Measurements from ENCODE around the gene THAP11. TPM values are rescaled to one million over a fixed set of nuclear protein-coding genes. Genes with fewer than 3 reads are reported as not detected.
A peak's percentile ranks its signal among the peaks of the same experiment; 100 is the strongest.

THAP11 gene
- polyA plus RNA-seq, 6 donors from 2014 or later = 83.6 to 113 (median 105) TPM

DNA sequence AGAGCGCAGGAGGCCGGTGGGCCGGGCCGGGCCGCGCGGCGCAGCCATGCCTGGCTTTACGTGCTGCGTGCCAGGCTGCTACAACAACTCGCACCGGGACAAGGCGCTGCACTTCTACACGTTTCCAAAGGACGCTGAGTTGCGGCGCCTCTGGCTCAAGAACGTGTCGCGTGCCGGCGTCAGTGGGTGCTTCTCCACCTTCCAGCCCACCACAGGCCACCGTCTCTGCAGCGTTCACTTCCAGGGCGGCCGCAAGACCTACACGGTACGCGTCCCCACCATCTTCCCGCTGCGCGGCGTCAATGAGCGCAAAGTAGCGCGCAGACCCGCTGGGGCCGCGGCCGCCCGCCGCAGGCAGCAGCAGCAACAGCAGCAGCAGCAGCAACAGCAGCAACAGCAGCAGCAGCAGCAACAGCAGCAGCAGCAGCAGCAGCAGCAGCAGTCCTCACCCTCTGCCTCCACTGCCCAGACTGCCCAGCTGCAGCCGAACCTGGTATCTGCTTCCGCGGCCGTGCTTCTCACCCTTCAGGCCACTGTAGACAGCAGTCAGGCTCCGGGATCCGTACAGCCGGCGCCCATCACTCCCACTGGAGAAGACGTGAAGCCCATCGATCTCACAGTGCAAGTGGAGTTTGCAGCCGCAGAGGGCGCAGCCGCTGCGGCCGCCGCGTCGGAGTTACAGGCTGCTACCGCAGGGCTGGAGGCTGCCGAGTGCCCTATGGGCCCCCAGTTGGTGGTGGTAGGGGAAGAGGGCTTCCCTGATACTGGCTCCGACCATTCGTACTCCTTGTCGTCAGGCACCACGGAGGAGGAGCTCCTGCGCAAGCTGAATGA lies 606 bp downstream of the THAP11 start:
- H3K4me3 Mint-ChIP-seq = peak overlapping the region; percentile 92 to 97 (median 96)
- DNase-seq (peak; percentile 64), ATAC-seq (ENCODE audit: low read depth in 2 of 2) (peak; percentile 17 to 20)
- peaks cover 38 to 45% (median 44%) of the 10 kb centered on the region in 3 donors for H3K4me1 Mint-ChIP-seq
- H3K36me3 Mint-ChIP-seq = no peaks in the 10 kb centered on the region
- H3K27me3 Mint-ChIP-seq = no peaks in the 10 kb centered on the region
- peak overlapping the region; percentile 70 to 94 (median 90) for H3K27ac Mint-ChIP-seq
- no peaks in the 10 kb centered on the region for H3K9me3 Mint-ChIP-seq

DNA sequence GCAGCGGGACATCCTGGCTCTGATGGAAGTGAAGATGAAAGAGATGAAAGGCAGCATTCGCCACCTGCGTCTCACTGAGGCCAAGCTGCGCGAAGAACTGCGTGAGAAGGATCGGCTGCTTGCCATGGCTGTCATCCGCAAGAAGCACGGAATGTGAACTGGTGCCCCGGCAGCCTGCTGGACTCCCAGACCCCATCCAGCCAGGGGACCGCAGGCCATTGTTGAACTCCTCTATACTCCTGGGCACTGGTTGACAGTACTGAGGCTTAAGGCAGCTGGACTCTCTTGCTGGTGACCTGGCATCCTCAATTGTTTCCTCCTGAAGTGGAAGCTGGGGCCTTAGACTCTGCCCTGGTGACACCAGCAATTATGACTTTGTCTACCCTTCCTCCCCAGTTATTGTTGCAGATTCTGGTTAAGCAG lies 1.2 kb downstream of the THAP11 start:
- DNase-seq = no peak
- no peaks in the 10 kb centered on the region for H3K27me3 Mint-ChIP-seq
- H3K9me3 Mint-ChIP-seq = no peaks in the 10 kb centered on the region
- H3K27ac Mint-ChIP-seq = peak overlapping the region; percentile 70 to 94 (median 90)
- no peak for ATAC-seq (ENCODE audit: low read depth in 2 of 2)
- no peaks in the 10 kb centered on the region for H3K36me3 Mint-ChIP-seq
- H3K4me1 Mint-ChIP-seq = peaks cover 41 to 51% (median 45%) of the 10 kb centered on the region in 3 donors
- peak overlapping the region; percentile 92 to 97 (median 96) for H3K4me3 Mint-ChIP-seq

DNA sequence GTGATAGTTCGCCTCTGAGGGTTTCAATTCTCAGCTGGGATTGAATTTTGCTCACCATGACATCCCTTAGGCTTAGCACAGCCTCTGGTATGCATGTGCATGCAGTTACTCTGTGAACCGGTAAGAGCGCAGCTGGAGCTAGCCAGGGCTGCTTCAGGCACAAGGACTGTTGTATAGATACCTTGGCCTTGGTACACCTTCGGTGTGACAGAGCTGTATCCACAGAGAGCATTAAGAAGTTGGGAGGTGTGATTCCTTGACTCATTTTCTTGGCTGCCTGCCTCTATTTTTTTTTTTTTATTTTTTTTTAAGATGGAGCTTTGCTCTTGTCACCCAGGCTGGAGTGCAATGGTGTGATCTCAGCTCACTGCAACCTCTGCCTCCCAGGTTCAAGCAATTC lies 2.4 kb downstream of the THAP11 start:
- Mint-ChIP-seq H3K4me3 (peak overlapping the region in 6 of 8 donors; percentile 69 to 96 (median 94)), H3K9me3 (no peaks in the 10 kb centered on the region), H3K27ac (no peak overlapping the region), H3K36me3 (no peaks in the 10 kb centered on the region), H3K27me3 (no peaks in the 10 kb centered on the region), H3K4me1 (peaks cover 41 to 57% (median 45%) of the 10 kb centered on the region in 3 donors)
- DNase-seq = no peak
- ATAC-seq (ENCODE audit: low read depth in 2 of 2) = no peak

DNA sequence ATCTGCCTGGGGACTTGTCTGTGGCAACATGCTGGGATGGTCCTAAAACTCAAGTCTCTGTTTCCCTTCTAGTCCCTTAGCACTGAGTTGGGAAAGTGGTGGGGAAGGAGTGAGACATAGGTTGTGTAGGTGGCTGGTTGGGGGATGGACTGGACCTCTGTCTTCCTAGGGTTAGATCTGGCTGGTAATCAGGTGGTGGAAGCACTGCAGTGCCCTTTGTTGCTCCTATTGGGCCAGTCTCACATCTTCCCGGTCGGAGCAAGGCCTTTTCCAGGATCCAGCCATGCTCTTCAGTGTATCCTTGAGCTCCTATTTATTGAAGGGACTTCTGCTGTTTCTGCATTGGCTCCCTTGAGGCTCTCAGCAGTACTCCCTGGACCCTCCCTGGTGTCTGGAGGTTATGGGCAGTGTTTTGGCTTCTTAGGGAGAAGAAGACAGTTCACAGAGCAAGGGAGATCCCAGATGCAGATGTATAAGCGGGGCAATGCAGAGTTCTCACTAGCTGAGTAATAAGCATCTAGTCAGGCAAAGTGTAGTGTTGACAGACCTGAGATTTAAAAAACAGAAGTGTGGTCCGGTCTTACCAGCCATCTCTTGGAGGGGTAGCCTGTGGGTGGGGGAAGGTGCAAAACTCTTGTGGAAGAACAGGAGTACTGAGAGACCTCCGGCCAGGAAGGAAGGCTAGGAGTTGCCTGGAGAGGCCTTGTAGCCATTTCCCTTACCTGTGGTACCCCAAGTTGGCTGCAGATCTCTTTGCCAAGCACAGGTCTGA lies 3.4 kb downstream of the THAP11 start:
- H3K9me3 Mint-ChIP-seq = no peaks in the 10 kb centered on the region
- H3K4me1 Mint-ChIP-seq = peaks cover 44 to 66% (median 45%) of the 10 kb centered on the region in 3 donors
- H3K27me3 Mint-ChIP-seq = no peaks in the 10 kb centered on the region
- no peaks in the 10 kb centered on the region for H3K36me3 Mint-ChIP-seq
- ATAC-seq (ENCODE audit: low read depth in 2 of 2) (no peak), DNase-seq (no peak)
- peak overlapping the region in 5 of 6 donors; percentile 71 to 96 (median 94) for H3K27ac Mint-ChIP-seq
- H3K4me3 Mint-ChIP-seq = peak overlapping the region; percentile 88 to 96 (median 92)

DNA sequence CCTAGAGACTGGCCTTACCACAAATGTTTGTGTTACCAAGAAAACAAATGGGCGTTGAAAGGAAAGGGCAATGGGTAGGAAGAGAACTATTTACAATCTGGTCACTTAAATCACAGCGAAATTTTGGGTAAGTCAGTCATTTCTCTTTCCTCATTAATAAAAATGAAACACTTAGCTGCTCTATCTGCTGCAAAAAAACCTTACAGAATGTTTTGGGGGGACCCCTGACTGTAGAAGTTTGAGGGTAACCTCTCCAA lies 3.9 kb downstream of the THAP11 start:
- peaks cover 44 to 66% (median 45%) of the 10 kb centered on the region in 3 donors for H3K4me1 Mint-ChIP-seq
- no peak for ATAC-seq (ENCODE audit: low read depth in 2 of 2)

DNA sequence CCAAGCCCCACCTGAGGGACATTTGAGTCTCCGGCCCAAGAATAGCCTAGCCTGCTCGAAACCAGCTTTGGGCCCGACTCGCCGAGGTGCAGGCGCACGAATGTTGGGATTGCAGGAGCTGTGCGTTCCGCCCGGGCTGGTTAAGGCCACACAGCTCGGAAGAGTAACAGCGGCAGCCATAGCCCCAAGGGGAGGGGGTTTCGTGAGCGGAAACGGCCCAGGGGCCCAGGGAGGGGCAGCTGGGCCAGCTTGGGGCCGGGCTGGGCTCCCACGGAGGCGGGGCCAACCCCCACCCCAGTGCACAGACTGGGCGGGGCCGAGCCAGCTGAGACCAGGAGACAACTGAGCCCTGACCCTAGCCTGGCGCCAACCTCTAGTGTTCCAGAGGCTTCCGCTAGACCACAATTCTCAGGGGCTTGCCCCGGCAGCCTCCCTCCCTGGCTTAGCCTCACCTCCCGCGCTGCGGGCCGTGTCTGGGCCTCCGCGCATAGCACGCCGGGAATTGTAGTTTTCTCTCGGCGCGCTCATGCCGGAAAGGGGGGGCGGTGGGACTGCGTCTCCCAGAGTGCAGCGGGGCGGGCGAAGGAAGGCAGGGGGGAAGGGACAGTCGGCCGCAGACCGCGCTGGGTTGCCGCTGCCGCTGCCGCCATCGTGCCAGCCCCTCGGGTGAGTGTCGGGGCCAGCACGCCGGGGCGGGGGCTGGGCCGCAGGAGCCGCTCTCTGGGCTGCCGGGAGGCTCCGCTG lies 4.4 kb downstream of the THAP11 start, which contains the start of gene NUTF2:
TSS of gene NUTF2 (plus strand) at position 614 of the 744 bp plus-strand sequence. CDS start 18,198 bp downstream, outside the sequence.
- H3K4me3 Mint-ChIP-seq = peak within 1 kb of the TSS; percentile 88 to 96 (median 92)
- H3K4me1 Mint-ChIP-seq = peaks cover 42 to 63% (median 44%) of the 10 kb centered on the region in 3 donors
- no peaks in the 10 kb centered on the region for H3K27me3 Mint-ChIP-seq
- ATAC-seq (ENCODE audit: low read depth in 2 of 2) = peak; percentile 66 to 68
- no peaks in the 10 kb centered on the region for H3K9me3 Mint-ChIP-seq
- DNase-seq = peak; percentile 97
- peak within 1 kb of the TSS; percentile 78 to 96 (median 94) for H3K27ac Mint-ChIP-seq
- H3K36me3 Mint-ChIP-seq = no peaks in the 10 kb centered on the region

More for the DNA sequence above, 3.9 kb downstream of the THAP11 start:
- H3K27me3 Mint-ChIP-seq = no peaks in the 10 kb centered on the region
- H3K9me3 Mint-ChIP-seq = no peaks in the 10 kb centered on the region
- peak overlapping the region in 5 of 6 donors; percentile 71 to 96 (median 94) for H3K27ac Mint-ChIP-seq
- H3K36me3 Mint-ChIP-seq = no peaks in the 10 kb centered on the region
- peak overlapping the region; percentile 88 to 96 (median 92) for H3K4me3 Mint-ChIP-seq
- no peak for DNase-seq

DNA sequence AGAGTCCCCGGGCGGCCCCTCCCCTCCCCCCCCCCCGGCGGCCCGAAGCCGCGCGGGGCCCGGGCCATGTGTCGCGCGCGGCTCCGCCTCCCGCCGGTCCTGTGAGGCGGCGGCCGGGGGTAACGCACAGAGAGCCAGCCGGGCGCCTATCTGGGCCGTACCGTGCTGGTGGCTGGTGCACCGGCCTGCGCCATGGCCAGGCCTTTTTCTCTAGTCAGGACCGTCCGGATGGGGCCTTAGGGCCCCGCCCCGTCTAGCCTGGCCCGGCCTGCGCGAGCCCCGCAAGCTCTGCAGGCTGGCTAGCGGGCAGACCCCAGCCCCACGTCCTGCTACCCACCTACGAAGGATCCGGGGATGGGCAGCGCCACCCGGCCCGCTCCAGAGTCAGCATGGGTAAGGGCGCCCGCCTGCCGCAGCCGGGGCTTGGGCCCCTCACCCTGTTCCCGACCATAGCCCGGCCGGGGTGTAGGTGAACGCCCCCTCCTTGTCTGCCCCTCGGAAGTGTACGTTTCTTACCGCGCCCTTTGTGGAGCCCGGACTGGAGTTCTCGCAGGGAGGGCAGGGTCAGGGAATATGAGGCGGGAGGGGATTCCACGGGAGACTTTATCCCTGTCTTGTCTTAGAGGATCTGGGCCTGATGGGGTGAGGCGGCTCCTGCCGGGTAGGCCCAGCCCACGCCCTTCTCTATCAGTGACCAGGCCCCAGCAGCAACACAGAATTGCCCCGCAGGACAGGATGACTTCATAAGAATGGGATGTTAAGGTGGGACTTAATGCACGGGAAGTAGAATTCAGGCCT lies 5.1 kb downstream of the THAP11 start, which contains the start of gene CENPT:
TSS of gene CENPT (minus strand) at position 630 of the 798 bp plus-strand sequence. CDS start 13,834 bp downstream, outside the sequence.
- H3K36me3 Mint-ChIP-seq = no peaks in the 10 kb centered on the region
- peak within 1 kb of the TSS; percentile 88 to 96 (median 92) for H3K4me3 Mint-ChIP-seq
- H3K27me3 Mint-ChIP-seq = no peaks in the 10 kb centered on the region
- no peak for DNase-seq
- no peaks in the 10 kb centered on the region for H3K9me3 Mint-ChIP-seq
- peaks cover 37 to 60% (median 41%) of the 10 kb centered on the region in 3 donors for H3K4me1 Mint-ChIP-seq
- peak within 1 kb of the TSS in 4 of 6 donors; percentile 78 to 94 (median 84) for H3K27ac Mint-ChIP-seq
- peak; percentile 57 to 59 for ATAC-seq (ENCODE audit: low read depth in 2 of 2)

DNA sequence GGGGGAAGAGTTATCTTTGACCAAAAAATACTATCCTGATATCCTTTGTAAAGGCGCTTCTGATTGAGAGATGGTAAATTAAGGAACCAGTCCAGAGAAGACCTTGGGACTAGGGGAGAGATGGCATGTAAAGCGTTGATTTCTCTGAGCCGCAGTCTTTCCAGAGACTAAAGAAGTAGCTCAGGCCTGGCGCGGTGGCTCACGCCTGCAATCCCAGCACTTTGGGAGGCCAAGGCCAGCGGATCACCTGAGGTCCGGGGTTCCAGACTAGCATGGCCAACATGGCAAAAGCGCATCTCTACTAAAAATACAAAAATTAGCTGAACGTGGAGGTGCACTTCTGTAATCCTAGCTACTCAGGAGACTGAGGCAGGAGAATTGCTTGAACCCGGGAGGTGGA lies 6.0 kb downstream of the THAP11 start:
- ATAC-seq (ENCODE audit: low read depth in 2 of 2) = no peak
- H3K4me1 Mint-ChIP-seq = peaks cover 31 to 54% (median 33%) of the 10 kb centered on the region in 3 donors
- H3K9me3 Mint-ChIP-seq = no peaks in the 10 kb centered on the region
- H3K36me3 Mint-ChIP-seq = no peaks in the 10 kb centered on the region
- H3K4me3 Mint-ChIP-seq = peak overlapping the region; percentile 74 to 96 (median 89)
- no peaks in the 10 kb centered on the region for H3K27me3 Mint-ChIP-seq
- no peak for DNase-seq
- H3K27ac Mint-ChIP-seq = peak overlapping the region in 1 of 6 donors; percentile 61

DNA sequence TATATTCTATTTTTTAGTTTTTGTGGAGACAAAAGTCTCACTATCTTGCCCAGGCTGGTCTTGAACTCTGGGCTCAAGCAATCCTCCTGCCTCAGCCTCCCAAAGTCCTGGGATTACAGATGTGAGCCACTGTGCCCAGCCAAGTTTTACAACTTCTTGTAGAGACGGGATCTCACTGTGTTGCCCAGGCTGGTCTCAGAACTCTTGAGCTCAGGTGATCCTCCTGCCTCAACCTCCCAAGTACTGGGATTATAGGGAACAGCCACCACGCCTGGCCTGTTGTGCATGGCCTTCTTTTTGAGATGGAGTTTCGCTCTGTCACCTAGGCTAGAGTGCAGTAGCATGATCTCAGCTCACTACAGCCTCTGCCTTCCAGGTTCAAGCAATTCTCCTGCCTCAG lies 11.6 kb downstream of the THAP11 start:
- DNase-seq = no peak
- H3K27ac Mint-ChIP-seq = no peak overlapping the region
- no peaks in the 10 kb centered on the region for H3K9me3 Mint-ChIP-seq
- ATAC-seq (ENCODE audit: low read depth in 2 of 2) = no peak
- H3K27me3 Mint-ChIP-seq = no peaks in the 10 kb centered on the region
- no peak overlapping the region for H3K4me3 Mint-ChIP-seq
- peaks cover 23 to 43% (median 25%) of the 10 kb centered on the region in 3 donors for H3K4me1 Mint-ChIP-seq
- H3K36me3 Mint-ChIP-seq = no peaks in the 10 kb centered on the region

DNA sequence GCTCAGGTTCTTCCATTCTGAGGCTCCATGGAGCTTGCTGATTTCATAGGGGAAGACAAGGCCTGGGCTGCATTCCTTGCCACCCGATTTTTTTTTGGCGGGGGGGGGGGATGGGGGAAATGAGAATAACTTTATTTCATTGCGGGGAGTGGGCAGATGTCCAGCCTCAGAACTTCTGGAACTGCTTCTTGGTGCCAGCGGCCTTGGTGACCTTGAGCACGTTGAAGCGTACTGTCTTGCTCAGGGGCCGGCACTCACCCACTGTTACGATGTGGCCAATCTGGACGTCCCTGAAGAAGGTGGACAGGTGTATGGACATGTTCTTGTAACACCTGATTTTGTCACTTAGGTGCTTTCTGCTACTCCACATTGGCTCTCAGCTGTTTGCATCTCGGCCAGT lies 13.7 kb downstream of the THAP11 start:
- no peak overlapping the region for H3K4me3 Mint-ChIP-seq

DNA sequence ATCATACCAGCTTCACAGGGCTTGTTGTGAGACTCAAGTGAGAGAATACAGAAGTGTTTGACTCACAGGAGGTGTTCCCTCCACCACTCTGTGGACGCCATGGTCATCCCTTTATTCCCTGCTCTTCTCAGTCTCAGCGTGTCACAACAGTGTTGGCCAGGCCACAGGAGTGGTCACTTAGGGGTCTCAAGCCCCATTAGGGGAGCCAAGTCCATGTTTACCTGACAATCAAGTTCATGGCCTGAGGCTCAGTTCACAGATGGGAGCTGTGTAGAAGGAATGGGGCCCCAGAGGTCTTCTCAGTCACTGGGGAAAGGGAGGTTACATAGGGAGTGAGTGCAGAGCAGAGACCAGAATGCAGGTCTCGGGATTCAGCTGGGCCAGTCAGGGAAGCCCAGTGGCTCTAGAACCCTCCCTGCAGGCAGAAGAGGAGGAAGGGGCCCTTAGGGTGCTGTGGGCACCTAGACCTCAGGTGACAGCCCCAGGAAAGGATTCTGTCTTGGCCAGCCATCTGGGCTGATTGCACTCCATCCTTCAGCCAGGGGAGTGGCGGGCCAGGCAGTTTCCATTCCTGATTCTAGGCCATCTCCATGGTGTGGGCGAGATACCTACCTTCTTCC lies 14.9 kb downstream of the THAP11 start:
- Mint-ChIP-seq H3K9me3 (no peaks in the 10 kb centered on the region), H3K4me1 (peaks cover 25 to 38% (median 36%) of the 10 kb centered on the region in 3 donors), H3K4me3 (no peak overlapping the region), H3K27me3 (no peaks in the 10 kb centered on the region), H3K27ac (peak overlapping the region in 3 of 6 donors; percentile 17 to 52 (median 19)), H3K36me3 (no peaks in the 10 kb centered on the region)
- ATAC-seq (ENCODE audit: low read depth in 2 of 2) (no peak), DNase-seq (no peak)

More for the DNA sequence above, 13.7 kb downstream of the THAP11 start:
- ATAC-seq (ENCODE audit: low read depth in 2 of 2) (no peak), DNase-seq (no peak)
- peaks cover 21 to 33% (median 28%) of the 10 kb centered on the region in 3 donors for H3K4me1 Mint-ChIP-seq
- peak overlapping the region in 1 of 6 donors; percentile 29 for H3K27ac Mint-ChIP-seq
- no peaks in the 10 kb centered on the region for H3K36me3 Mint-ChIP-seq
- H3K27me3 Mint-ChIP-seq = no peaks in the 10 kb centered on the region
- H3K9me3 Mint-ChIP-seq = no peaks in the 10 kb centered on the region

Data from naive B cell (primary cell).